Fibroblast of pulmonary artery (primary cell): ENCODE data around the gene ATP8A1.
"Not testable (repeated sequence)": the region's sequence is repeated elsewhere in the genome, so short reads cannot be mapped to it uniquely, and the experiment has no call there.

ENCODE experiments used
- DNase-seq: peaks from one replicate; pipeline ENCODE4 v3.0.0-alpha.2; 2010; ENCODE audit warnings: low read depth
- H3K4me3 ChIP-seq: replicated peaks from 2 replicates; pipeline ENCODE4 v1.5.1; 2011; ENCODE audit warnings: low read depth, mild to moderate bottlenecking, control low read depth, low read length, moderate library complexity
- TF ChIP-seq, protein P1 (sequence below): IDR thresholded peaks from 2 replicates; pipeline ENCODE4 v1.5.1; 2011; ENCODE audit warnings: mild to moderate bottlenecking, control low read depth, low read length, inconsistent platforms; ENCODE audit errors: missing control alignments

Gene ATP8A1

GRCh38 chr4:42464550-42465094 is 192.3 kb downstream of the ATP8A1 start:
- TF ChIP-seq, protein P1, sequence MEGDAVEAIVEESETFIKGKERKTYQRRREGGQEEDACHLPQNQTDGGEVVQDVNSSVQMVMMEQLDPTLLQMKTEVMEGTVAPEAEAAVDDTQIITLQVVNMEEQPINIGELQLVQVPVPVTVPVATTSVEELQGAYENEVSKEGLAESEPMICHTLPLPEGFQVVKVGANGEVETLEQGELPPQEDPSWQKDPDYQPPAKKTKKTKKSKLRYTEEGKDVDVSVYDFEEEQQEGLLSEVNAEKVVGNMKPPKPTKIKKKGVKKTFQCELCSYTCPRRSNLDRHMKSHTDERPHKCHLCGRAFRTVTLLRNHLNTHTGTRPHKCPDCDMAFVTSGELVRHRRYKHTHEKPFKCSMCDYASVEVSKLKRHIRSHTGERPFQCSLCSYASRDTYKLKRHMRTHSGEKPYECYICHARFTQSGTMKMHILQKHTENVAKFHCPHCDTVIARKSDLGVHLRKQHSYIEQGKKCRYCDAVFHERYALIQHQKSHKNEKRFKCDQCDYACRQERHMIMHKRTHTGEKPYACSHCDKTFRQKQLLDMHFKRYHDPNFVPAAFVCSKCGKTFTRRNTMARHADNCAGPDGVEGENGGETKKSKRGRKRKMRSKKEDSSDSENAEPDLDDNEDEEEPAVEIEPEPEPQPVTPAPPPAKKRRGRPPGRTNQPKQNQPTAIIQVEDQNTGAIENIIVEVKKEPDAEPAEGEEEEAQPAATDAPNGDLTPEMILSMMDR: no peak
- H3K4me3 ChIP-seq: no peak overlapping the region
- peak; percentile 10 for DNase-seq

DNA sequence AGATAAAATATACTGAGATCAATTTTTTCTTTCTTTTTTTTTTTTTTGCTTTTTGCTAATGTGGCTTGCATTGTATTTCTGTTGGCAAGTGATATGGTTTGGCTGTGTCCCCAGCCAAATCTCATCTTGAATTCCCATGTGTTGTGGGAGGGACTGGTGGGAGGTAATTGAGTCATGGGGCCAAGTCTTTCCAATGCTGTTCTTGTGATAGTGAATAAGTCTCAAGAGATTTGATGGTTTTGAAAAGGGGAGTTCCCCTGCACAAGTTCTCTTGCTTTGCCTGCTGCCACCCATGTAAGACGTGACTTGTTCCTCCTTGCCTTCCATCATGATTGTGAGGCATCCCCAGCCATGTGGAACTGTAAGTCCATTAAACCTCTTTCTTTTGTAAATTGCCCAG is 195.7 kb downstream of the ATP8A1 start:
- not testable (repeated sequence) for H3K4me3 ChIP-seq
- peak; percentile 17 for DNase-seq

- H3K4me3 ChIP-seq: no peak overlapping the region
- no peak for DNase-seq
- TF ChIP-seq, protein P1: no peak
Observed at GRCh38 chr4:42460043-42460442, 196.9 kb downstream of the ATP8A1 start.

DNA sequence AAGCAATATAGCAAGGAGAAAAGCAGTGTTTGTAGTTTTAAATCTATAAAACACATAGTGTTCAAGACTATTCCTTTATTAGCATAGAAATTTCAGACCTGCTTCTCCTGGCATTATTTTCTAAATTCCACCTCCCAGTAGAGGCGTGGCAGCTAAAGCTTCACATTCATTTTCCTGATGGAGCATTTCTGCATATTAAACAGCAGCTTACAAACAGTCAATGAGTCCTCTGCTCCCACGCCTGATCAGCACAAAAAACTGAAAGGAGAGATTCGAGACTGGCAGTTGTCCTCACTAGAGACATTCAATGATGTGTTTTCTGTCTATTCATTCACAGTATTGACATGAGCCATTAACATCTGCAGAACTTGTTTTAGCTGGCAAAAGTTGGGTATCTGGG is 198.2 kb downstream of the ATP8A1 start:
- TF ChIP-seq, protein P1: no peak
- H3K4me3 ChIP-seq: no peak overlapping the region
- DNase-seq: no peak

GRCh38 chr4:42454755-42455420 is 202.0 kb downstream of the ATP8A1 start:
- DNase-seq: no peak
- no peak overlapping the region for H3K4me3 ChIP-seq
- TF ChIP-seq, protein P1: no peak

DNA sequence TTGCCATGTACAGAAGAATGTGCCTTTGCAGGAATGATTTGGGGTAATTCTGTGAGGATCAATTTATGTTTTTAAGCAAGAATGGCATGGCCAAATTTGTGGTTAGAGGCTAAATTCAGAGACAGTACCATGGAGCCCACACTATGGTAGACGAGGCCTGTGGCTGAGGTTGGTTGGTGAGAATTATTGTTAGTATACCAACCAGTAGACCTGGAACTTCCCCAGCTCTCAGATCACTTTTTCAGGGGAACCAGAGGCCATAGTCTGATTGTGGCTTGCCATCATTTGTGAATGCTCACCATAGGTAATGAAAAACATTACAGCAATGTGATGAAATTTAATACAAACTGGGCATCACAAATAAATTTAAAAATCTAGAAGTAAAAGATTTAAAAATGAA is 203.3 kb downstream of the ATP8A1 start:
- TF ChIP-seq, protein P1: no peak
- no peak for DNase-seq
- H3K4me3 ChIP-seq: no peak overlapping the region

- H3K4me3 ChIP-seq: no peak overlapping the region
- TF ChIP-seq, protein P1: no peak
- DNase-seq: no peak
Observed at GRCh38 chr4:42452823-42453222, 204.1 kb downstream of the ATP8A1 start.
